ENCODE results near the gene TMC8. TPM values are rescaled to one million over a fixed set of nuclear protein-coding genes. Genes with fewer than 3 reads are reported as not detected.

The TMC8 gene
- total RNA-seq, 1 donor from 2014 or later = 1.2 TPM

- no peak overlapping the region for H3K27ac Mint-ChIP-seq
- peaks cover 14% of the 10 kb centered on the region for H3K4me1 Mint-ChIP-seq
- peaks cover 5% of the 10 kb centered on the region for H3K36me3 Mint-ChIP-seq
- H3K4me3 Mint-ChIP-seq = no peak overlapping the region
- no peaks in the 10 kb centered on the region for H3K9me3 Mint-ChIP-seq
- TF ChIP-seq CTCF (IDR thresholded peaks at IDR 0.05; ENCODE audit: unreplicated experiment) = no peak
- DNase-seq (ENCODE audit: low spot score in 2 of 2, unreplicated experiment in 2 of 2) = no peak
- H3K27me3 Mint-ChIP-seq (ENCODE audit: low read depth) = no peaks in the 10 kb centered on the region
Measured at GRCh38 chr17:78122931-78123249, 7.7 kb upstream of the TMC8 start.

- Mint-ChIP-seq H3K9me3 (no peaks in the 10 kb centered on the region), H3K36me3 (peaks cover 5% of the 10 kb centered on the region), H3K27ac (no peak overlapping the region), H3K4me3 (no peak overlapping the region), H3K27me3 (ENCODE audit: low read depth) (no peaks in the 10 kb centered on the region), H3K4me1 (peaks cover 14% of the 10 kb centered on the region)
- no peak for TF ChIP-seq CTCF (IDR thresholded peaks at IDR 0.05; ENCODE audit: unreplicated experiment)
- no peak for DNase-seq (ENCODE audit: low spot score in 2 of 2, unreplicated experiment in 2 of 2)
Measured at GRCh38 chr17:78123258-78123929, 7.2 kb upstream of the TMC8 start.

- Mint-ChIP-seq H3K4me3 (no peak overlapping the region), H3K27ac (no peak overlapping the region), H3K36me3 (peaks cover 5% of the 10 kb centered on the region), H3K27me3 (ENCODE audit: low read depth) (no peaks in the 10 kb centered on the region), H3K4me1 (peaks cover 20% of the 10 kb centered on the region), H3K9me3 (no peaks in the 10 kb centered on the region)
- no peak for DNase-seq (ENCODE audit: low spot score in 2 of 2, unreplicated experiment in 2 of 2)
- TF ChIP-seq CTCF (IDR thresholded peaks at IDR 0.05; ENCODE audit: unreplicated experiment) = no peak
Measured at GRCh38 chr17:78124081-78124835, 6.3 kb upstream of the TMC8 start.

- DNase-seq (ENCODE audit: low spot score in 2 of 2, unreplicated experiment in 2 of 2) = no peak
- H3K36me3 Mint-ChIP-seq = peaks cover 5% of the 10 kb centered on the region
- no peak overlapping the region for H3K27ac Mint-ChIP-seq
- H3K27me3 Mint-ChIP-seq (ENCODE audit: low read depth) = no peaks in the 10 kb centered on the region
- H3K4me3 Mint-ChIP-seq = no peak overlapping the region
- H3K9me3 Mint-ChIP-seq = no peaks in the 10 kb centered on the region
- TF ChIP-seq CTCF (IDR thresholded peaks at IDR 0.05; ENCODE audit: unreplicated experiment) = no peak
- peaks cover 21% of the 10 kb centered on the region for H3K4me1 Mint-ChIP-seq
Measured at GRCh38 chr17:78124836-78125137, 5.8 kb upstream of the TMC8 start.

- Mint-ChIP-seq H3K4me1 (peaks cover 22% of the 10 kb centered on the region), H3K36me3 (peaks cover 5% of the 10 kb centered on the region), H3K4me3 (no peak overlapping the region), H3K27ac (no peak overlapping the region), H3K27me3 (ENCODE audit: low read depth) (no peaks in the 10 kb centered on the region), H3K9me3 (no peaks in the 10 kb centered on the region)
- no peak for DNase-seq (ENCODE audit: low spot score in 2 of 2, unreplicated experiment in 2 of 2)
- no peak for TF ChIP-seq CTCF (IDR thresholded peaks at IDR 0.05; ENCODE audit: unreplicated experiment)
Measured at GRCh38 chr17:78125138-78125913, 5.2 kb upstream of the TMC8 start.
